GM10266 (cell line): ENCODE data around the gene MDN1.

ENCODE experiments used
- DNase-seq: peaks from one replicate; pipeline ENCODE4 v3.0.0; 2012; ENCODE audit errors: extremely low spot score
- TF ChIP-seq, protein P1 (sequence below): IDR thresholded peaks from 2 replicates; pipeline ENCODE4 v1.5.1; 2012; ENCODE audit warnings: mild to moderate bottlenecking, low read depth; ENCODE audit not compliant: control insufficient read depth, insufficient read depth; ENCODE audit errors: missing control alignments

The MDN1 gene

DNA sequence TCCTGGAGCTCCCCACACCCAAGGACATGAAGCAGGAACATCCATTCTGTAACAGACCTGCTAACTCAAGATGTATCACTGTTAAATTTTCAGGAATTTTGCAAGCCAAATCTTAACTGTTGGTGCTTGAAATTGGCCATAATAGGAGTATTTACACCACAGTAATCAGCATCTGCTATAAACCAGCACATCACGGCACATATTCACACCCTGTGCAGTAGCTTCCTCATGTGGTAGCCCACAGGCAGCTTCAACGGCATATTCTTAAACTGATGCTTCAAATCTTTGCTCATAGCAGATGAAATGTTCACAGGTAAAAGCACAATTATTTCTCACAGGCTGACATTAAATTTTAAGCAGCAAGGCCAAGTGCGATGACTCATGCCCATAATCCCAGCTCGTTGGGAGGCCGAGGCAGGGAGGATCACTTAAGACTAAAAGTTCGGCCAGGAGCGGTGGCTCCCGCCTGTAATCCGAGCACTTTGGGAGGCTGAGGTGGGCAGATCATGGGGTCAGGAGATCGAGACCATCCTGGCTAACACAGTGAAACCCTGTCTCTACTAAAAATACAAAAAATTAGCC is 137.5 kb downstream of the MDN1 start:
- TF ChIP-seq, protein P1, sequence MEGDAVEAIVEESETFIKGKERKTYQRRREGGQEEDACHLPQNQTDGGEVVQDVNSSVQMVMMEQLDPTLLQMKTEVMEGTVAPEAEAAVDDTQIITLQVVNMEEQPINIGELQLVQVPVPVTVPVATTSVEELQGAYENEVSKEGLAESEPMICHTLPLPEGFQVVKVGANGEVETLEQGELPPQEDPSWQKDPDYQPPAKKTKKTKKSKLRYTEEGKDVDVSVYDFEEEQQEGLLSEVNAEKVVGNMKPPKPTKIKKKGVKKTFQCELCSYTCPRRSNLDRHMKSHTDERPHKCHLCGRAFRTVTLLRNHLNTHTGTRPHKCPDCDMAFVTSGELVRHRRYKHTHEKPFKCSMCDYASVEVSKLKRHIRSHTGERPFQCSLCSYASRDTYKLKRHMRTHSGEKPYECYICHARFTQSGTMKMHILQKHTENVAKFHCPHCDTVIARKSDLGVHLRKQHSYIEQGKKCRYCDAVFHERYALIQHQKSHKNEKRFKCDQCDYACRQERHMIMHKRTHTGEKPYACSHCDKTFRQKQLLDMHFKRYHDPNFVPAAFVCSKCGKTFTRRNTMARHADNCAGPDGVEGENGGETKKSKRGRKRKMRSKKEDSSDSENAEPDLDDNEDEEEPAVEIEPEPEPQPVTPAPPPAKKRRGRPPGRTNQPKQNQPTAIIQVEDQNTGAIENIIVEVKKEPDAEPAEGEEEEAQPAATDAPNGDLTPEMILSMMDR = no peak
- no peak for DNase-seq

DNA sequence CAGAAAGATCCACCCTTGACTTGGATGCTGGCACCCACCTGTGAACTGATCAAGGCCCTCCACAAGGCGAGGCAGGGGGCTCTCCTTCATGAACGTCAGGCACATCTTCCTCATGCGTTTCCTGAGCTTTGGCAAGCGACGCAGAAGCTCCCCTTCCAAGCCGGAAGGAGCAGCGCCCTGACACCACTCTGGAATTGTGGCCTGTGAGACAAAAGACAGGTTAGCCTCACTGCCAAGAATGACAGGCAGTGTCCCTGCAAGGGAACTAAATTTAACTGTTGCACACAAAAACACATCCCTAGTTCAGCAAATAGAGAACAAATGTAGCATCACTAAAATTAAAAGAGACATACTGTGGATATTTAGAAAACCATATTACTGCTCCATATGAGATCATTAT is 139.0 kb downstream of the MDN1 start:
- no peak for DNase-seq
- TF ChIP-seq, protein P1 = no peak

DNA sequence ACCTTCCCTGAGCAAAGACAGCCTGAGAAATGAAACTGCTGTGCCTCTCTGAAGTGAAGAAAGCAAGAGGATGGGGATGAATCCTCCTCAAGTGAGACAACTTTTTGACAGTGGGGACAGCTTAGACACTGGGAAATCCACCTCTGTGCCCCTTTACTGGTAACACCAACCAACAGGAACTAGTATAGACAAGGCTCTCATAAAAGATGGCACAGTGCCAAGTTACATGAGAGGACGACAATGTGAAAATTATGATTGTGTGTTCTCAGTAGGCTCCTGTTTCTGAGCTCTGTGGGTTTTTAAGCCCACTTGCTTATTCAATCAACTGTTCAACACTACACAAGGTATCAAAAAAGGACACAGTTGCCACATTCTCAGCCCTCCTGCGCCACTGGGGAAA is 139.4 kb downstream of the MDN1 start:
- no peak for DNase-seq

DNA sequence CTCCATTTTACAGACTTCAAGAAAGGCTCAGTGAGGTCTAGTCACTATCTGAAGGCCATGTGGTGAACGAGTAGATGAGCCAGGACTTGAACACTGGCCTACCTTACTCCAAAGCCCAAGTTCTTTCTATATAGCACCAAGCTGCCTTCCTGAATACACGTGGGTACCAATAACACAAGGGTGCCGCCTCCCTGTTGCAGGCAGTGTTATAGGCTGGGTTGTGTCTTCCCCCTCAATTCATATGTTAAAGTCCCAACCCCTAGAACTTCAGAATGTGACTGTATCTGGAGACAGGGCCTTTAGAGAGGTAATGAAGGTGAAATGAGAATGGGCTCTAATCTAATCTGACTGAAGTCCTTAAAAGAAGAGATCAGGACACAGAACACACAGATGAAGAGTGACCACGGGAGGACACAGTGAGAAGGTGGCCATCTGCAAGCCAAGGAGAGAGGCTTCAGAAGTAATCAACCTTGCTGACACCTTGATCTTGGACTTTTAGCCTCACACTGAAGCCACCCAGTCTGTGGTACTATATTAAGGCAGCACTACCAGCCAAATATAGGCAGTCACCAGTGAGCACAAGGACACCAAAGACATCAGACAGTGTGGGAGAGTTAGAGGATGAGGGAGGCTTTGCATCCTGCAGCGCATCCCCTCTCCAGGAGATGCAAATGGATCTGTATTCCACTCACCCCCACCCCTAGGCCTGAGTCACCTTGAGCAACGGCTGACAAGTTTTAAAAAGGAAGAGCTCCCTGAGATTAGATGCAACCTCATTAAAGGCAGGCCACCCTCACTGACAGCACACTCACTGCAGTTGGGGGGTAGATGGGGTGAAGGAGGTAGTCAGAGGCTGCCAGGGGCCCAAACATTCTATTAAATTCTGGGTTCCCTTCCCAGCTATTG is 140.1 kb downstream of the MDN1 start:
- TF ChIP-seq, protein P1 = no peak
- DNase-seq = no peak

More for the DNA sequence above, 139.4 kb downstream of the MDN1 start:
- TF ChIP-seq, protein P1 = no peak

DNA sequence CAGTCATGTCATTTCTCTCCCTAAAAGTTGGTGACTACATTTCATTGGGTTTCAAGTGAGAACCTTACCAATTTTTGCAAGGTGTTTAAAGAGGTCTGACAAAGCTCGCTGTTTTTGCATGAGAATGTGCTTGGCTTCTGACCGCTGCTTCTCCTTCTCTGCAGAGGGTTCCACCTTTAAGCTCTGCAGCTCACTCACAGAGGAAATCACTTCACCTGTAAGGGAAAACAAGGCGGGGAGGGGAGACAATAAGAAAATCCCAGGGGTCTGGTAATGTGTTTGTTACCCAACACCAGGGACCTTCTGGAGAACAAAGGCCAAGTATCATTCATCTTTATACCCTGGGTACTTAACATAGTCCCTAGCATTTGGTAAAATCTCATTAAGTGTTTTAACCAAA is 141.1 kb downstream of the MDN1 start:
- TF ChIP-seq, protein P1 = no peak
- DNase-seq = no peak

DNA sequence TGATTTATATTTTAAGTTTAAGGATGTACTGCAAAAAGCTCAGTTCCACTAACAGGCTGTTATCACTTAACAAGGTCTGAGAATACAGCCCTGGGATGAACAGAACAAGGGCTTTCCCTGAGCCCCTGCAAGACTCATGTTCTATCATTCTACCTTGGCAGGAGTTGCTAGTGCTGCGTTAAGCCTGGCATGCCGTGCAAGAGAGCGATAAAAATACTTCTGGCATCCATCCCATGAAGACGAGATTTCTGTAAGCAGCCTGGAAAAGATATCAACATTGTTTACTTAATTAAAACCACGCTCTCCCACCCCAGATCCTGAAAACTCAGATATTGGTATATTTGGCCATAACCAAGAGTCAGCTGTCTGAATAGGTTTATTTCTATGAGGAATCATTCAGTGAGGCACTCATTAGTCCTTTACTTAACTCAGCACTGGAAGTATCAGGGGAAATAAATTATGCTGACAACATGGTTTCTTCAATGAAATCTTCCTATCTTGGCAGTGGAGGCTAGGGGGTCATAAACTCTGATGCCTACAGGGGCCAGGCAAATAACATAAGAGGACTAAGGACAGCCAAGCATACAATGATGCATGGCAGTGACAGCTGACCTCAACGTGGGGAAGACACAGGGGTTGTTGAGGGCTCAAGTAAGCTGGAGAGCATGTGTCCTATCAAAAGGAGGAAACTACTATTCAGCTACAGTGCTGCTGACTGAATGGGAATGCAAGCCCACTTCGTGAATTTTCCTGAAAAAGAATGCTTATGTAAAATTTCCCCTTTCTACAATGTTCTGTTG is 143.4 kb downstream of the MDN1 start:
- DNase-seq = no peak
- TF ChIP-seq, protein P1 = no peak
